Stimulated activated CD4-positive, alpha-beta T cell treated with anti-CD3 and anti-CD28 coated beads, Interleukin-15, amount 100 ng/mL, for 1 hour (primary cell): ENCODE measurements around the gene FRS3.
A peak's percentile ranks its signal among the peaks of the same experiment; 100 is the strongest.

ENCODE experiments used
- DNase-seq, 2 donors: peaks; one replicate each; pipeline ENCODE4 v3.0.0-alpha.2; 2020; ENCODE audit warnings: low read depth in 1 of 2, low spot score in 1 of 2

FRS3 gene

DNA sequence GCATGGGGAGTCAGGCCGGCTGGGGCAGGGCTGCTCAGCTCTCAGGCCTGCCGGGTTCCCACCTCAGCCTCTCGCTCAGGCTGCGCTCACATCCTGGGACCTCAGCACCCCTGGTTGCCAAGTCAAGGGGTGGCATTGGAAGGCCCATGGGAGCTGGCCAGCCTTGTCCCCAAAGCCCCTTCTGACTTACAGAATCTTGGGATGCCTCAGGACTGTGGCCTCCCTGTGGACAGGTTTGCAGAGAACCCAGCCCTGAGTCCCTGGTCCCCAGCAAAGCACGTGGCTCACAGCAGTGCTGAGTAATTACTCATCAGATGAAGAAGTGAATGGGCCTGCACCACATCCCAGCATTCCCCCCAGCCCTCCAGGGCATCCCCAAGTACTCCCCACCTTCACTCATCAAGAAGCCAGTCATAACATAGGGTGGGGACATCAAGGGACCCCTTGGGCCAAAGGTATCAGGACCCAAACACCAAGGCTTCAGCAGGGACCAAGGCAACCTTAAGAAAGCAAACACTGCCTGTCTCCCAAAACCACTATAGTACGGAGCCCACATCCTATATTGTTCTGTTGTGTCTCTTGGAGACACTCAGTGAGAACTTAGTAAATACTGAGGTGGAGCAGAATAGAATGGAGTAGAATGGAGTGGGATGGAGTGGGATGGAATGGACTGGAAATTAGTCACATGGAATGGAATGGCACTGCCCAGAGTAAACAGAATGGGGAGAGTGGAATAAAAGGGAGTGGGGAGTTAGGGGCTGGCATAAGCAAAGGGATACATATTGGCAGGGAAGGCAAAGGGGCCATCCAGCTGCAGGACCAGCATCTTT, 36.1 kb downstream of the FRS3 start:
- no peak for DNase-seq

DNA sequence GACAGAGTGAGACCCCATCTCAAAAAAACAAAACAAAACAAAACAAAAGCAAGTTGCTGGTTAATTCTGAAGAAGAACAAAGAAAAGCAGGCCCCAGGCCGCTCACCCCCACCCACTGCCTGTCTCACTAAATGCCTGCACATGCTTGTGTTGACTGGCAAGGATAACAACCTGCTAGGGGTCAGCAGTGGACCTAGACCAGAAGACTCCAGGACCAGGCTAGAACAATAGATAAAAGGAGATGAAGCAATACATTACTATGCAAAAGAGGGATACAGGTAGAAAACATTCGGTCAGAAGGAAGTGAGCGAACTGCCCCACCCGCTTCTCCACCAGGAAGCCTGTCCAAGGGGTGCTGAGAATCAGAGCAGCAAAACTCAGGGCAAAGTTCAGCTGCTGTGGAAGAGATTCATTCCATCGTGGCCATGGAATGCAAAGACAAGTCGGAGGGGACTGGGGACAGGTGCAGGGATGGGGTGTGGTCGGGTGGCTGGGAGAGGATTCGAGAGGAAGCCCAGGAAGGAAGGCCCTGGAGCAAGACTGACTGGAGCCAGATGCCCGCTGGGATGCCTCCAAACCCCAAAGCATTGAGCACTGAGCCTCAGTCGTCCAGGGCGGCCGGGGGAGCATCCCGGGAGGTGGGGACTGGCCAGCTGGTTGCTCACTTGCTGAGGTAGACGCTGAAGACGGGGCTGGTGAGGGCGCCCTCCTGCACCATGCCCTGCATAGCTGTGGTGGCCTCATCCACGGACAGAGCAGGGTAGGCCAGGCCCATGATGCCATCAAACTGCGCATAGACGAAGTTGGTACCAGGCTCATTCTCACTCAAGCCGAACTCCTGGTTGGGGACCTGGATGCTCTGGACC, 37.8 kb downstream of the FRS3 start:
- no peak for DNase-seq

DNA sequence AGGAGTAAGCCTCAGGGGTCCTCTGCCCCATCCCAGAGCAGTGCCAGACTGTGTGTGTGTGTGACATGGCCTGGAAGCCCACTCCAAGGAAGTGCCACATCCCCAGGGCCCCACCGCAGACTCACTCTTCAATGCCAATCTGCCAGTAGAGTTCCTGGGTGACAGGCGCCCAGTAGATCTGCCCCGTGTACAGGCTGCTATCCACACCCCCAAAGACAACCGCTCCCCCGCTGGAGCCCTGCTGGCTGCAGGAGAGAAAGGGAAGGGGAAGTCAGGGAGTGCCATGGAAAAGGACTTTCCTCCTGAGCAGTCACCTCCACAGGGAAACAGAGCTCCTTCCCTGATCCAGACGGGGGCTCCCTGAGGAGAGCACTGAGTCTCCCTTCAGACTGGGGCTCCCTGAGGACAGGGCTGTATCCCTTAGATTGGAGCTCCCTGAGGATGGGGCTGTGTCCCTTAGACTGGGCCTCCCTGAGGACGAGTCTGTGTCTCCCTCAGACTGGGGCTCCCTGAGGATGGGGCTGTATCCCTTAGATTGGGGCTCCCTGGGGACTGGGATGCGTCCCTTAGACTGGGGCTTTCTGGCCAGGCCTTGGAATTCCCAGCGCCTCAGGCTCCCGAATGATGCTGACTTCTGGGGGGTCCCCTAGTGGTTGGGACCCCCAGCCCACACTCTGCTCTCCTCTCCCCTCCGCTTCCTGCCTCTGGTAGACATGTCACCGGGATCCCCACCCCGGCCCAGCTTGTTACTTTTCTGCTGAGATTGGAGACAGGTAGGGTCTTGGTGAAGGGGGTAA, 39.1 kb downstream of the FRS3 start:
- no peak for DNase-seq

DNA sequence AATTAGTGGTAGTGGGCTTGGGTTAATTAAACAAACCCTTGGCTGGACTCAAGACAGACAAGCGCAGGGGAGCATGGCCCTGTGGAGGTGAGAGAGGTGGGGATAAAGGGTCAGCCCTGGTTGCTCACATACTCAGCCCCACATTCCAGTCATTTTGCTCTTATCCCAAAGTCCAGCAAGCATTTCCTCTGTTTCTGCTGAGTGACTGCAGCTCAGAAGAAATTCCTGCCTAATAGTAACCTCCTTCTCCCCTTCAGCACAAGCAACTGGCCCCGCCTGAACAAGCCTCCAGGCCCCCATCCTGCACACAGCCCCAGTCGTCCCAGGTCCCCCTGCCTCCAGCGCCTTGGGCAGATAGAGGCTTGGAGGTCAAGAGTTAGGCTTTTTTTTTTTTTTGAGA, 40.7 kb downstream of the FRS3 start:
- DNase-seq: no peak

DNA sequence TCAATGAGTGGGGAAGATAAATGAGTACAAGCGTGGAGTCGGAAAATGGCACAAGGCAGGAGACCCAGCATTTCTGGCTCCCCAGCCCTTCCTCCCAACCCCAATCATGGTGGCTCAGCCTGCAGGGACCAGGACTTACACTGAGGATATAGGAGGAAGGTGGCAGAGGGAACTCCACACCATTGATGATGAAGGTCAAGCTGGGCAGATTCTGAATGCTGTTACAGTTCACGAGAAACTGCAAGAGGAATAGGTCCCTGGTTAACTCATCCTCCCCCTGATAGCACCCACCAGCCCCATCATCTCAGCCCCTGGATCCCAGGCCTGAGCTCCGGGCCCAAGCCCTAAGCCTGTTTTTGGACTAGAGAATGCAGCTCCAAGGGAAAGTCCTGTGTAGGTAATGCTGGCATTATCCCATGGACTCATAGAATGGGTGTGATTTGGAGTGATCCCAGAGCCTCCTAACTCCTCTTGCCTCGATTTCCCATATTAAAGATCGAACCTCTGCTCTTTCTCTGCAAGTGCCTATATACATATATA, 42.0 kb downstream of the FRS3 start:
- DNase-seq: no peak

DNA sequence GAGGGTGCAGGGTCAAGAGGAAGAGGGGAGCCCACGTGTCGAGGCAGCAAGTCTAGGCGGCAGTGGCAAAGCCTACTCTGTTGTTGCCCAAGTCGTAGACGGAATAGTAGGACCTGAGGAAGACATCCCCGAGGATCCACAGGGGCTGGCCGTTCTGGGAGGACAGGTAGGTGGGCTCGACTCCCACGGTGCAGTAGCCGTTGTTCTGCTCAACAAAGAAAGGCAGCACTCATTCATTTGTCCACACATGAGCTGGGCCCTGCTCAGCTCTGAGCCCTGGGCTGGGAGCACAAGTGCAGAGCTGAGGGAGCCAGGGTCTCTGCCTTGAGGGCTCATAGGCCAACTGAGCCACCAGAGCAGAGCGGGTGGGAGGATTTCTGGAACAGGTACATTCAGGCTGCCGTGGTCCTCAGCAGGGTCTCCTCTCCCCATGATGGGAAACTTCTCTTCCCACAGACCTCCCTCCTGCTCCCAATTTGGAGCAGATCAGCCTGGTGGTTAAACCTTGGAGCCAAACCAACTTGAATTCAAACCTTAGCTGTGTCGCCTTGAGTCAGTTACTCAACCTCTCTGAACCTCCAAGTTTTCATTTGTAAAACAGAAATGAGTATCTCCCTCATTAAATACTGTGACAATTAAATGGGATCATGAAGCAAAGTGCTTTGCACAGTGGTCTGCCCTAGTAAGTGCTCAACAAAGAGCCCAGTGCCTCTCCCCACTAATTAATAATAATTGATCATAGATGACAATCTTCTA, 42.7 kb downstream of the FRS3 start:
- DNase-seq: no peak

DNA sequence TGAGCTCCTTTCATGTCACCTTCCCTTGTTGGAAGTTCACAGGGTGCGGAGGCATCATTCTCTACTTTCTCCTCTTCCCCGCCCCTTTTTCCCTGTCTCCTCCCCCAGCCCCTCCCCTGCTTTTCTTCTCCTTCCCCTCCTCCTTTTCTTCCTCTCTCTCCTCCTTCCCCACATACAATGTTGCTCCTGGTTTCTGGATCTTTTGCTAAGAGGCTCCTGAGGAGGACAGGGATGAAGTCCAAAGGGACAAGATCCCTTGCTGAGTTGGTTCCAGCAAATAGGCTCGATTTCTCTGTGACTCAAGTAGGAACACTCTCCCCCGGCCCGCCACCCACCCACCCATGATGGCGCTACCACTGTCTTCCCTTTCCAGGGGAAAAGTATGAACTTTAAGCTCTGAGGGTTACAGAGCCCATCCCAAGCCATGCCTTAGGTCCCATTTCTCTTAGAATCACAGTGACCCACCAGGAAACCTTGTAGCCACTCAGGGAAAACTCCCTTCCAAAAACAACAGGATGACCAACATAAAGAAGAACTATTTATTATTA, 43.4 kb downstream of the FRS3 start:
- no peak for DNase-seq

DNA sequence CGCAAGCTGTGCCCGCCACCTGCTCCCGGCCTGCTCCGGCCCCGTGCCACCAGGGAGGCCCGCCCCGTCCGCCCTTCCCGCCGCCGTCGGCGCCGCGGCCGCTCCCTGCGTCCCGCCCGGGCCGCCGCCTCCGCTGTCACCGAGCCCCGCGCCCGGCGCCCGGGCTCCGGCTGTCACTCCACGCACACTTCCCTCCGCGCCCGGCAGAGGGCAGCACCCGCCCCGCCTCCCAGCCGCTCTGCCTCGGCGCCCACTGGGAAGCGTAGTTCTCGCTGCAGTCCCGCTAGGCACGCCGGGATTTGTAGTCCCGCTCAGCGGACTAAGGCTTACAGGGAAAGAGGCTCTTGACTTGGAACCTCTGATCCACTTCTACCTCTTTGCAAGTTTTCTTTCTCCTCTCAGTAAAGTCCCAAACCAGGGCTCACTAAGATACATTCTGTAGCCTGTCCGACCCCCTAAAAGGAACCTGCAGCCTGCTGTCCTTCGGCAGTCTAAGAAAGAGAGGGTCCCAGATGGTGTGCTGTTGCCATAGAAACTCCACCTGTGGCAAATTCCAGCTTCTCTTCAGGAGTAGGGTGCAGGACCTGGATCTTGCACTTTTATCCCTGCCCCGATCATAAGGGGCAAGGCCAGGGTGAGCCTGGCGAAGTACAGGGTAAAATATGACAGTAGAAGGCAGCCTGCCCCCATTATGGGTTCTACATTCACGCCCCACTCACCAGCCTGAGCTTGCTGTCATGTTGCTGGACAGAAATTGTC, 44.1 kb downstream of the FRS3 start, which contains the start of gene TFEB:
TFEB (minus strand) TSS at position 182 of the 759 bp plus-strand sequence. CDS start 44,395 bp downstream, outside the sequence.
- DNase-seq: peak; percentile 89 to 95

DNA sequence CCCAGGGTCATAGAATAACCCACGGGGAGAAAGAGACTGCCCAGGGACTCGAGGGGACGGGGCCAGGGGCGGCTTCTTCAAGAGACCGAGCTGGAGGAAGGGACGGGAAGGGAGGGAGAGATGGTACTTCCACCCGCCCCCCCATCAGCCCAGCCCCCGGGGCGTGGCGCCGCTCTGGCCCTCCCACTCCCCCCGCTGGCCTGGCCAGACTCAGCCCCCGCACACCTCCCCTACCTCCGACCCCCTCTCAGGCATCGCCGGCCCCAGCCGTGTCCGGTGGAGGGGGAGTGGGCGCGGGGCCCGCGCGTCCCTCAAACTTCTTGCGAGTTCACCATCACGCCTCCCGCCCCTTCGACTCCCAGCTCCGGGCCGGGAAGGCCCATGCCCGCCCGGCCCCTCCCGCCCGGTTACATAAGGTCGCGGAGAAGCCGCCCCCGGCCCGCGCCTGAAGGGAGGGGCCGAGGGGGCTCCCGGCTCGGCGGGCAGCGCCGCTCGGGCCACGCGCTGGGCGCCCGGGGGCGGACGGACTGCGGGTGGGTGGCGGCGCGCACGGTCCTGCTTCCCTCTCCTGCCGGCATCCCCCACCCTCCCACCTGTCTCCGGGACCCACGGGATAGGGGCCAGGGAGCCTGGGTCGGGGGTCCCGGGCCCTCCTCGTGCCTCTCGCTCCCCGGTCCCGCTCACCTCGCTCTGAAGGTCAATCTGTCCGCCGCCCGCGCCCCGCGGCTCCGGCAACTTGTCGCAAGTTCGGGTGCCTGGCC, 44.9 kb downstream of the FRS3 start:
- DNase-seq: peak; percentile 49

DNA sequence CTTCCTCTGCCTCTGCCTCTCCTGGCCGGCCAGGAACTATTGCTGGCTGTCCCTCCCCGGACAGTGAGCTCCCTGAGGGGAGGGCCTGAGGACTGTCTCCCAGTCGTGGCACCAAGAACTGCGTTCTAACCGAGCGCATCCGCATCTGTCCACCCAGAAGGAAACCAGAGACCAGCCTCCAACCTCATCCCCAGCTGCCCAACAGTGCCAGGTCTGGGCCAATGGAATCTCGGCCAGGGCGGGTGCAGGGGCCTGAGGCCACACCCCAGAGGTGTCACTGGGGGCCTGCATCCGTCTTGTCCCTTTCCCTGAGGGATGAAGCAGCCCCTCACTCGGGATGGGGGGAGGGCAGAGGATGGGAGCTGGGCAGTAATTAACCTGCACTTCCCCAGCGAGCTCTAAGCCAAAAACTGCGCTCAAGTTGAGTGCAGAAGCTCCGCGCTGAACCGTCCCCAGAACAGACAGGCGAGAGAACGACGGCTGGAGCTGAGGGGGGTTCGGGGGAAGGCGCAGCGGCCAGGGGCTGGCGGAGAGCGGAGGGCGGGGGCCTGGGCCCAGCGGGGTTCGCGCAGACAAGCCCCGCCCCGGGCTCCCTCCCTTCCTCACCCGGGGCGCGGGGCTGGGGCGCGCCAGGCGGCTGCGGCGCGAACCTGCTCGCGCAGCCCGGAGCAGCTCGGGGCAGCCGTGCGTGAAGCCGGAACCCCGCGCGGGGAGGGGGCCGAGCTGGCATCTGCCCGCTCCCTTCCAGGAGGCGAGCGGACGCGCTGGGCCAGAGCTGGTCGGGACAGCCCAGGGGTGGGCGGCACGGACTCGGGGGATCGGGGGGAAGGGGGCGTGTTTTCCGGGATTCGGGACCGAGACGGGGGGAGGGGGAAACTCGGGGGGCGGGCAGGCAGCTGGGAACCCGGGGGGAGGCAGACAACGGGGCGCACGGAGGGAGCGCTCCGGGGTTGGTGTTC, 45.7 kb downstream of the FRS3 start:
- DNase-seq: peak; percentile 44 to 48

DNA sequence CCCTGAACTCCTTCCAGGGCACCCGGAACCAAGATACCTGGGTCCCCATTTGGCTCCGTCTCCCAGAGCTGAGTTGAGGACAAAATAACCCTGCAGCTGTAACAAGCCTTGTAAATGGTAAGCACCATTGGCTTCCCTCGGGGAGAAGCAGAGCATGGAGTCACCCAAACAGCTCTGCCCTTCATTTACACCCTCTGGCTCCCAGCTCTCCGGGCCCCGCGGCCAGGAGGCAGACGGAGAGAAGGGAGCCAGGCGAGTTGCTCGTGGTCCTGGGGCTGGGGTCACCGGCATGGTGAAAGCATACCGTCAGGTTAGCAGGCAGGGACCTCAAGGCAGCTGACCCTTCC, 46.4 kb downstream of the FRS3 start:
- no peak for DNase-seq

DNA sequence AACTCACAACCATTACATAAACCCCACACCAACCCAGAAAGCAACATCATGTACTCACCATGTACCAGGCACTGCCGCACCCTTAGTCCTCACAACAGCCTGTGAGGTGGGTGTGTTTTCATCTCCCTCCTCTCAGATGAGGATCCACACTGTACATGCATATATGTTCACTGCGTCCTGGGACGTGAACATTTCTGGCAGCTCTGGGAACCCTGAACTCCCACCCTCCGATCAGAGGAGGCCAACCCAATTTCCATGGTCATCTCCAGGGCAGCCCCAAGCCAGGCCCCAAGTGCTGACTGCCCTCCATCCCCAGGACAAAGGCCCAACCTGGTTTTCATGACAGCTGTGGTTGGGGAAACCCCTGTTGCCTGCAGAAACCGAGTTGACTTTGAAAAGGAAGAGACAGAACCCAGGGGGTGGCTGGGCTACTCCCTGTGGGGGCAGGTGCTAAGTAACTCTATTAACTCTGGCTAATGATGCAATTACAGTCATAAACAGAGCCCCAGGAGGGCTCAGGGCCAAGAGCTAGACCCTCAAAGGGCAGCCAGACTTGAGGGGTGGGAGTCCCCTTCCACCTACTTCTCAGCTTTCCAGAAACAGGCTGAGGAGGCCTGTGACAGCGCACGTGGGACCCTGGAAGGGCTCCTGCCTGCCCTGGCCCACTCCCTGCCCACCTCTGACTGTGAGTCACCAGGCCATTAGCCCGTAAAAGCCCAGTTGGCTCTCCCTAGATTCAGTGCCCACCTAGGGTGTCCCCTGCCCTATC, 46.9 kb downstream of the FRS3 start:
- DNase-seq: peak; percentile 26 to 27

DNA sequence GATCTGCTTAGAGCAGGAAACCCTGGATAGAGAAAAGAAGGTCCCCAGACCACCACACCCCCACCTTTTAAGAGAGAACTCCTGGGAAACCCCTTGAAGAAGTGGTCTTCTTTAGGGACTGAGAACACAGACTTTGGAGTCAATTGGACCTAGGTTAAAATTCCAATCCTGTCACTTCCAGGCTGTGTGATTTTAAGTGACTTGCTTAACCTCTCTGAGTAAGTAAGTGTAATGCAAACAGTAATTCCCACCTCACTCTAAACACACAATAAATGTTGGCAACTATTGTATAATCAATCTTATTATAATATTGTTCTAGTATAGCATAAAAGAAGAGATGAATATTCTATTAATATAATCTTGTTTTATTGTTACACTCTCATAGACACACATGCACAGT, 47.6 kb downstream of the FRS3 start:
- no peak for DNase-seq

DNA sequence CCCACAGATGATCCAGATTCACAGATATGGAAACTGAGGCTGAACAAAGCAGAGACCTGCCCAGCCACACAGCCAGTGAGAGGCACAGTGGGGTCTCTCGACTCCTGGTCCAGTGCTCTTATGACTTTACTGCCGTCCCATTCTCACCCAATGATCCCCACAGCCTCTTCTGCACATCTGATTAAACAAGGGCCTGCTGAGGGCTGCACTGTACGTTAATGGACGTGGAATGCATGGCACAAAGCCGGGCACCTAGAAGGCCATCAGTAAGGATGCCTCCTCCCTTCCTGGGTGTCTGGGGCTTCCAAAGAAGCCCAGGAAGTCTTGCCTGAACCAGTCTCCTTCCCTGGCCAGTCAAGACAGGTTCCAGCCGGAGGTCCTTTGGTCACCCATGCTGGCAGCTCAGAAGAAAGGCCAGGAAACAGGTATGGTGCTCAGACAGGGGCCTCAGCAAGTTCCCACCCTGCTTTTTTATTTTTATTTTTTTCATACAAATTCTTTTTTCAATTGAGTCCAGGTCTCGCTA, 48.1 kb downstream of the FRS3 start:
- DNase-seq: no peak

DNA sequence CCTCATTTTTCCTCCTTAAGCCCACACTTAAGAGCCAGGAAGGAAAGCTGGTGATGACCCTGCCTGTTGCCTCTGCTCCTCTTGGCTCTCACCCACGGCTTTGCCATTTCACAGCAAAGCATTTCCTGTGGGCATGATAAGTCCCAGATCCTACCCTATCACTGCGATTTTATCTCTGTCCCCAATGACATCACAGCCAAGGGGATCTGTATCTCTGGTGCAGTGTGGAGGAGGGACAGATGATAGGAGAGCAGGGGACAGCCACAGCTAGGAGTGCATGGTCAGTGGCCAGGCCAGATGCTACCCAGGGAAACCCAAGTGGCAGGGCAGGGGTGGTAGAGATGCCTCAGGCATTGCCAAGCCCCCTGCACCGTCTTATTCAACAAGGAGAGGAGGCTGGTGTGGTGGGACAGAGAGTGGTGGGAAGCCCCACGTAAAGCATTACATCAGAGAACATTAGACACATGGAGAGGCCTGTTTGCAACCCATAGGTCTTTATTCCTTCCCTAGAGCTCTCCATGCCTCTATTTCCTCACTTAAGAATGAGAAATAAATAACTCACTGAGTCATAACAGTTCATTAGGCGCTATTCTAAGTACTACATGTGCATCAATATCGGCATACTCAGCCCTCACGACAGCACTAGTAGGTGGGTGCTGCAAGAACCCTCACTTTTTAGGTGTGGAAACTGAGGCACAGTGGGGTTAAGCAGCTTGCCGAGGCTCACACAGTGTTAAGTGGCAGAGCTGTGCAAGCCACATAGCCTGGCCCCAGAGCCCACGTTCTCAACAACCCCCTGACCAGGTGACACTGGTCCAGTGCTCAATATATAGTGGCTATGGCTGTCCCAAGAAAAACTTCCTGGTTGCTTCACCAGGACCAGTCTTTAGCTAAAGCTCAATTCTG, 48.9 kb downstream of the FRS3 start:
- no peak for DNase-seq

DNA sequence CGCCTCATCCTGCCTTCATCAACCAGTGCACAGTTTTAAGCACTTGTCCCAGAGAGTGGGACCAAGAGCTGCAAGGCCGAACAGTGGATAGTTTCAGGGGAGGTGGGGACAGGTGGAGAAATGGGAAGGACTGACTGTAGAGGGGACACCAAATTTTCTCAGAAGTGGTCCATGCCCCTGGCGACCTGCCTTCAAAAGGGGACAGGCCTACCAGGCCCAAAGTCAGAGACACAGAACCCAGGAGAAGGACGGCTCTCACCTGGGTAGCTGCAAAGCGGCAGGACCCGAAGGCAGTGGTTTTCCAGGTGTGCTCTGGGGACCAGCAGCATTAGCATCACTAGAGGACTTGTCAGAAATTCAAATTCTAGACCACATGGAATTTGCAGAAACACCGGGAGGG, 50.1 kb downstream of the FRS3 start:
- no peak for DNase-seq
